Raji (cell line): ENCODE measurements around the gene BNIP1.

Experiments used
- POLR2A ChIP-seq: IDR thresholded peaks from 2 replicates; pipeline ENCODE4 v1.6.1; 2011; ENCODE audit warnings: low read depth, low read length, control low read depth; ENCODE audit not compliant: insufficient read depth

Gene BNIP1

DNA sequence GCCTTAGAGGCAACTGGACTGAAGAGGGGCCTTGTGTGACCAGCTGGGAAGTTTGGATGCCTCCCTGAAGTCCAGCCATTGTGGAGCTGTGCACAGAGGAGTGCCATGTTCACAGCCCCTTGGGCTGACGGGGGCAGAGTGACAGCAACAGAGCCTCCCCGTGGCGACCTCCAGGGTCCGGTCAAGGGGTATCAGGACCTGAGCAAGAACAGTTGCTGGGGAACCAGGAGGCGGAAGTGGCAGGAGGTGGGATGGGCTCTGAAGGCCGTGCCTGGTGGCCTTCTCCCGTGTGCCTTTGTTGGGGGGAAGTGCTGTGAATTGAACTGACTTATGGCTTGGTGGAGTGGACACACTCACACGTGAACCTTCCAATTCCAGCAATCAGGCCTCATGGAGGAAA lies 14.0 kb downstream of the BNIP1 start:
- no peak for TF ChIP-seq POLR2A

DNA sequence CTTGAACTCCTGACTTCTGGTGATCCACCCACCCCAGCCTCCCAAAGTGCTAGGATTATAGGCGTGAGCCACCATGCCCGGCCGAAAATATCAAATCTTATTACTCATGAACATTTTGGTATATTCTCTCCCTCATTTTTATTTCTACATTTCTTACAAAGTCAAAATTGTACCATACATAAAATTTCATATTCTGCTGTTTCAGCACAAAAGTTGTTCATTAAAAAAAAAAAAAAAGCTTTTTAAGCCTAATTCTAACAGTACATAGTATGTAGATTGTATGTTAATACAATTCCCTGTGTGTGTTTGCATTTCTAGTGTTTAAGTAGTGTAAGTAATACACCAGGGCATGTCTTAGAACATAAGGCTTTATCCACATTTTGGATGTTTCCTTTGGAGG lies 14.9 kb downstream of the BNIP1 start:
- no peak for TF ChIP-seq POLR2A

DNA sequence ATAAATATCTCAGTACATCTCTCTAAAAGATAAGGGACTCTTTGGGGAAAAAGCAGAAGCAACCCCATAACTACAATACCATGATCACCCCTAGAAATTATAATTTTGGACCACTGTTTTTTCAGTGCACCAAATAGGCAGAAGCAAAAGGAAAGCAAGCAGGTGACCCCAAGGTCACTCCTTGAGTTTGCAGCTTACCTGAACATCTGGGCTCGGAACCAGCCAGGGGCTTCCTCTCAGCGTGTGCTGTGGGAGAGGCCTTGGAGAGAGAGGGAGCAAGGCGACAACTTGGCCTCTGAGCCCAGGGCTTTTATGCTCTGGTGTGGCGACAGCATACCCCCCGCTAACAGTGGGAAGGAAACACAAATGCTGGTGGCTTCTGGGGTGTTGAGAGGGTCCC lies 16.8 kb downstream of the BNIP1 start:
- no peak for TF ChIP-seq POLR2A

GRCh38 chr5:173163219-173163618 lies 18.9 kb downstream of the BNIP1 start:
- TF ChIP-seq POLR2A: no peak

DNA sequence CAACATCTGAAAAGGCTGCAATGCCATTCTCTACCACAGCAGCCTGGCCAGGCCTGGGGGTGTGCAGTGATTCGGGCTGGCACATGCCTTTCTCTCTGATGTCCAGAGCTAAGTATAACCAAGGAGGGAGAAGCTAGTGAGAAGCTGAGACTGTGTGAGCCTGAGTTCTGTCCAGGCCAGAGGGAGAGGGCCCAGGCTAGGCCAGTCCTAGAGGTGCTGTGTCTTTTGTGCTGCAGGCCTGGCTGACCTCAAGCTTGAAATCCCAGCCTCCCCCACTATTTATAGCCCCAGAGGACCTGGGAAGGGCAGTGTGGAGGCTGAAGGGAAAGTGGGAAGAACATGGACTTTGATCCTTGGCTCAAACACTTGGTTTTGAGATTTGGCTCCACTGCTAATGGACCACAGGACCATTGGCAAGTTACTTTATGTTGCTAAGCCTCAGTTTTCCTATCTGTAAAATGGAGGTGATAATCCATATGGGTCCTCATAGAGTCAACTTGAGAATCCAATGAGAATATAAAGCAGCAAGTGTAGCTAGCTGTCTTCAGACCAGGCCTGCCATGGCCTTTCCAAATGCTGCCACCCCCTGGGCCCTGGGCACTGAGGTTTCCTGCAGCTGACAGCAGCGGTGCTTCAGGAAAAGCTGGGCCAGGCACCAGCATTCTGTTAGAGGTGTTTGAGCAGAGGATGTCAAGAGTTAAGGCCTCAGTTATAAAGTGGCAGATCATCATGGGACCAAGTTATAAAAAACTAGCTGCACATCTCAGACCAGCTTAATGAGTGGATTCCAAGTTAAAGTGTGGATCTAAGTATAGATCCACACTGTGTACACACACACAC lies 21.1 kb downstream of the BNIP1 start:
- no peak for TF ChIP-seq POLR2A

GRCh38 chr5:173172166-173172565 lies 27.8 kb downstream of the BNIP1 start:
- no peak for TF ChIP-seq POLR2A

GRCh38 chr5:173175523-173175922 lies 31.2 kb downstream of the BNIP1 start:
- TF ChIP-seq POLR2A: no peak

DNA sequence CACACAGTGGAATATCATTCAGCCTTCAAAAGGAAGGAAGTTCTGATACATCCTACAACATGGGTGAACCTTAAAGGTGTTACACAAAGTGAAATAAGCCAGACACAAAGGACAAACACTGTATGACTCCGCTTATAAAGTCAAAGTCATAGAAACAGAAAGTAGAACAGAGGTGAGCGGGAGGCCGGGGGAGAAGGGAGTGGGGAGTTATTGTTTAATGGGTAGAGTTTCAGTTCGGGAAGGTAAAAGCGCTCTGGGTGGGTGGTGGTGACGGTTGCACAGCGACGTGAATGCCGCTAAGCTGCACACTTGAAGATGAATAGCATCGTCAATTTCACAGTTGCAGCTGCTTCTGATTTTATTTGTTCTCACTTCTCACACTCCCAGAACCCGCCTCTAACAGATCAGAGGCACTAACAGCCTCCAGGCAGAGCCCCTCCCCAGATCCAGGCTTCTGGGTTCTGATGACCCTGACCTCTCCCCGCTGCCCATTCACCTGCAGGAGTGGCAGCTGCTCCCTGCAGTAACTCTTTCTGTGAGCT lies 34.1 kb downstream of the BNIP1 start:
- TF ChIP-seq POLR2A: no peak

- TF ChIP-seq POLR2A: no peak
Measured at GRCh38 chr5:173180331-173180730, 36.0 kb downstream of the BNIP1 start.

DNA sequence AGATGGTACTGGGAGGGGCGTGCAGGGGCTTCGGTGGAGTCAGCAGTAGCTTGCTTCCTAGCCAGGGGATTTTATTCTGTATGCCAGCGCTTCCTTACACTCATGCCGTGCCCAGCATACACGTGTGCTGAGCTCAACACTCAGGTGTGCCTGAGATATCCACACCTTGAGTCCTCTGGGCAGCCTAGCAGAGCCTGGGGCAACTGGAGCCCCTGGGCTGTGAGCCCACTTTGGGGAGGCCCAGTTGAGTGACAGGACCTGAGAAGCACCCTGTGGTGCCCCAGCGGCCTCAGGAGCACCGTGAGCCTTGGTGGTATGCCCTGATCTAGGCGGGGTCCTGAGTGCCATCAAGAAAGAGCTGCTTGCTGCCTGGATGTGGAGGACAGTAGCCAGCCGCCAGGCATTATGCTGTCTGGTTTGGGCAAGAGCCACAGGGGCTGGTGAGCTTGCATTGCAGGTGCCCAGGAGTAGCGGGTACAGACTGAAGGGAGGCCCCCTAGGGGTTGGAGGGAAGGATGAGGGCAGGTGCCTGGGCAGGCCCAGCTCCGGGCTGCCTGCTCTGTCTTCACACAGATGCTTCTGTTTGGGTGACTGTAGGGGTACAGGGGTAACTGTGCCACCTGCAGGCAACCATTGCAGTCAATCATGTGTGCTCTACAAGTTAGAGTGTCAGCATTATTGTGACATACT lies 42.9 kb downstream of the BNIP1 start:
- TF ChIP-seq POLR2A: no peak

GRCh38 chr5:173188280-173188679 lies 43.9 kb downstream of the BNIP1 start:
- TF ChIP-seq POLR2A: no peak

GRCh38 chr5:173191015-173191414 lies 46.7 kb downstream of the BNIP1 start:
- no peak for TF ChIP-seq POLR2A

DNA sequence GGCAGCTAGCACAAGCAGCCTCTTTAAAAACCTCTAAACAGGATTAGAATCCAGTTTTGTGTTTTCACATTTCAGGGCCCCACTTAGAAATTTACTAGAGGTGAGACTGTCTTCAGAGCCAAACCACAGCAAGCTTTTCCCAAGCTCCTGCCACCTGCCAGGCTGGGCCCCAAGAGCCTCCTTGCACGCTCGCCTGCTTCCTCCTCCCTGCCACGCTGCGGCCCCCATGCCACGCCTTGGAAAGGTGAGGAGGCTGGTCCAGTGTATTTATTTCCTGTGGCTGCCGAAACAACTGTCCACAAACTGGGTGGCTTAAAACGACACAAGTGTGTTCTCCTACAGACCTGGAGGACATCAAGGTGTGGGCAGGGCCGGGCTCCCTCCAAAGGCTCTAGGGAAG lies 47.2 kb downstream of the BNIP1 start:
- TF ChIP-seq POLR2A: no peak

DNA sequence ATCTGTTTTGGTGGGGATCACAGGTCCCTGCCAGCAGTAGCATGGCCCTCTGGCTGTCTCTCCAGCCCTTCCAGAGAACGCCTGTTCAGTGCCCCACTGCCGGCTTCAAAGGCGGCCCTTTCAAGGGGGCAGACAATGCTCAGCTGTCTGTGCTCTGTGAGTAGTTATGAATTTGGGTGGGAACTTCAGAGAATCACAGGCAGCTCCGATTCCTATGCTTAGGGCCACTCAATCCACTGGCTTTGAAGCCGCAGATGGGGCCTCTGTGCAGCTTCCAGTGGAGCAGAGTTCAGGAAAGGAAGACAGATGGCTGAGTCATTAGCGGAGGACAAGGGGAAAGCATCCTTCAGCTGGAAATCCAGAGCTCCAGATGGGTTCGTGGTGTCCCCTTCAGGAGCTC lies 48.2 kb downstream of the BNIP1 start:
- TF ChIP-seq POLR2A: no peak

GRCh38 chr5:173196133-173196952 lies 52.0 kb downstream of the BNIP1 start:
- TF ChIP-seq POLR2A: no peak
